Endothelial cell of umbilical vein (primary cell): ENCODE results near the gene TSPOAP1. TPM values are rescaled to one million over a fixed set of nuclear protein-coding genes. Genes with fewer than 3 reads are reported as not detected.
"Not testable (repeated sequence)": the region's sequence is repeated elsewhere in the genome, so short reads cannot be mapped to it uniquely, and the experiment has no call there.

ENCODE experiments used
- BruUV-seq: library from RNA; stranded (reverse); fragments of 400-500 nt; replicated peaks from 2 replicates; lab custom pipeline; 2021; lab: Mats Ljungman, UMichigan
- CTCF ChIA-PET: fragments of 300-600, 350-600 bp; sonication (Branson Sonifier 250); formaldehyde crosslinking; loops from one replicate; lab custom pipeline; 2021; ENCODE audit warnings: antibody characterized with exemption, inconsistent platforms; lab: Charles Lee
- POLR2A ChIA-PET: fragments of 300-600, 350-600 bp; sonication (Branson Sonifier 250); formaldehyde crosslinking; loops from one replicate; lab custom pipeline; 2021; ENCODE audit warnings: antibody characterized with exemption, inconsistent platforms; lab: Charles Lee
- DNase-seq: peaks from one replicate; pipeline ENCODE4 v3.0.0-alpha.2; 2011; ENCODE audit warnings: low read depth, low spot score
- FAIRE-seq: peaks from 2 replicates; lab custom pipeline; 2011; peaks lifted over from hg19 to GRCh38; lab: Jason Lieb, UNC
- H2AFZ ChIP-seq: 2 replicates; pipeline ENCODE4 v1.6.0; 2012; ENCODE audit warnings: low read depth, low read length, control low read depth, inconsistent platforms
- H3K27ac ChIP-seq: 2 replicates; pipeline ENCODE4 v1.5.1; 2011; ENCODE audit warnings: low read depth, mild to moderate bottlenecking, control low read depth, low read length, moderate library complexity; ENCODE audit not compliant: insufficient read depth
- H3K27me3 ChIP-seq, 2 experiments: 2 replicates each; pipeline versions ENCODE4 v1.6.0 to v1.6.1; 2011; ENCODE audit warnings: low read length in 2 of 2, mixed read lengths in 1 of 2; ENCODE audit not compliant: control insufficient read depth in 2 of 2, insufficient read depth in 2 of 2
- H3K36me3 ChIP-seq, 2 experiments: 2 replicates in 1 of 2; 3 replicates in 1 of 2; pipeline ENCODE4 v1.5.1; 2011; ENCODE audit warnings: low read length in 2 of 2, mild to moderate bottlenecking in 1 of 2, moderate library complexity in 1 of 2; ENCODE audit not compliant: control insufficient read depth in 2 of 2, insufficient read depth in 2 of 2; ENCODE audit errors: extremely low read depth in 1 of 2
- H3K4me1 ChIP-seq: 3 replicates; pipeline ENCODE4 v1.5.1; 2011; ENCODE audit warnings: mild to moderate bottlenecking, low read length; ENCODE audit not compliant: control insufficient read depth, insufficient read depth; ENCODE audit errors: extremely low read depth
- H3K4me2 ChIP-seq: 2 replicates; pipeline ENCODE4 v1.6.1; 2011; ENCODE audit warnings: low read length, control low read depth, mixed read lengths; ENCODE audit not compliant: insufficient read depth
- H3K4me3 ChIP-seq, 3 experiments: fragments of 200-600 bp in 1 of 3; sonication (generic), shearing (Covaris generic) in 1 of 3; replicated peaks in 1 of 3; 2 replicates each; pipeline ENCODE4 v1.5.1; 2011 to 2016; ENCODE audit warnings: control low read depth in 3 of 3, low read length in 3 of 3, mild to moderate bottlenecking in 2 of 3, inconsistent platforms in 1 of 3, low read depth in 1 of 3, moderate library complexity in 1 of 3; ENCODE audit not compliant: insufficient read depth in 1 of 3
- H3K79me2 ChIP-seq: 2 replicates; pipeline ENCODE4 v1.6.0; 2012; ENCODE audit warnings: low read length, inconsistent platforms; ENCODE audit not compliant: control insufficient read depth, insufficient read depth
- H3K9ac ChIP-seq: replicated peaks from 2 replicates; pipeline ENCODE3; 2011; ENCODE audit warnings: low read length, control low read depth; ENCODE audit not compliant: insufficient read depth; ENCODE audit errors: extremely low read depth
- H3K9me1 ChIP-seq: replicated peaks from 3 replicates; pipeline ENCODE4 v1.6.0; 2011; ENCODE audit warnings: mild to moderate bottlenecking, low read length; ENCODE audit not compliant: control insufficient read depth, insufficient read depth; ENCODE audit errors: extremely low read depth
- H3K9me3 ChIP-seq: replicated peaks from 2 replicates; pipeline ENCODE4 v1.5.1; 2012; ENCODE audit warnings: low read length, inconsistent platforms; ENCODE audit not compliant: control insufficient read depth, insufficient read depth
- H4K20me1 ChIP-seq: replicated peaks from 2 replicates; pipeline ENCODE3; 2011; ENCODE audit warnings: mild to moderate bottlenecking, low read length; ENCODE audit not compliant: control insufficient read depth, insufficient read depth; ENCODE audit errors: extremely low read depth
- CTCF ChIP-seq, 2 donors: IDR thresholded peaks; 1 replicate in 1 of 2; 2 replicates in 1 of 2; pipeline ENCODE4 v1.5.1; 2011; ENCODE audit warnings: low read length in 2 of 2, mild to moderate bottlenecking in 2 of 2, moderate library complexity in 2 of 2, control low read depth in 1 of 2, inconsistent platforms in 1 of 2, low read depth in 1 of 2; ENCODE audit not compliant: insufficient read depth in 1 of 2; ENCODE audit errors: extremely low read depth in 1 of 2
- EZH2 ChIP-seq: IDR thresholded peaks from 2 replicates; pipeline ENCODE4 v1.6.1; 2012; ENCODE audit warnings: borderline replicate concordance, low read depth, mild to moderate bottlenecking, moderate library complexity, low read length, inconsistent platforms; ENCODE audit not compliant: severe bottlenecking
- FOS ChIP-seq: IDR thresholded peaks from 2 replicates; pipeline ENCODE4 v1.6.1; 2011; ENCODE audit warnings: mild to moderate bottlenecking, low read length, moderate library complexity, borderline replicate concordance; ENCODE audit not compliant: insufficient read depth
- GATA2 ChIP-seq: IDR thresholded peaks from 2 replicates; pipeline ENCODE4 v1.7.0; 2011; ENCODE audit warnings: low read depth, mild to moderate bottlenecking, moderate library complexity, mixed read lengths, low read length; ENCODE audit not compliant: insufficient read length, insufficient read depth
- JUN ChIP-seq: IDR thresholded peaks from 2 replicates; pipeline ENCODE4 v1.6.1; 2011; ENCODE audit warnings: borderline replicate concordance, low read depth; ENCODE audit not compliant: insufficient read length, insufficient read depth
- MAX ChIP-seq: IDR thresholded peaks from 2 replicates; pipeline ENCODE4 v1.6.1; 2011; ENCODE audit not compliant: insufficient read depth, insufficient read length
- MYC ChIP-seq: IDR thresholded peaks from one replicate; pipeline ENCODE4 v1.6.1; 2011; ENCODE audit warnings: mild to moderate bottlenecking, low read depth, low read length
- POLR2A ChIP-seq: IDR thresholded peaks from 2 replicates; pipeline ENCODE4 v1.6.1; 2012; ENCODE audit warnings: low read depth, mild to moderate bottlenecking, control low read depth, low read length
- POLR2AphosphoS5 ChIP-seq: IDR thresholded peaks from 2 replicates; pipeline ENCODE4 v1.6.1; 2012; ENCODE audit warnings: low read depth, mild to moderate bottlenecking, control low read depth, low read length, moderate library complexity; ENCODE audit not compliant: insufficient read depth
- dilution Hi-C: fragments of 300-500 bp; cut with MboI; formaldehyde crosslinking; loops from one replicate; pipeline ENCODE4 v1.15.0; 2019; ENCODE audit warnings: low sequenced_read_pairs; ENCODE audit not compliant: extremely low pct_ligation_motif_present
- intact Hi-C: fragments of 100-400 bp; cut with micrococcal nuclease; formaldehyde crosslinking; loops from one replicate; pipeline ENCODE4 v1.10.0; 2022
- polyA plus RNA-seq, 4 experiments: library from polyadenylated mRNA; depleted of rRNA in 3 of 4; stranded (reverse) in 3 of 4; unstranded in 1 of 4; fragments of >200 nt; gene quantifications; 2 replicates each; pipeline versions ENCODE4 v1.2.1 to v1.2.3, GENCODE V29; 2011 to 2012; ENCODE audit warnings: missing spikeins in 1 of 4
- total RNA-seq: library from RNA; stranded (reverse); gene quantifications from 2 replicates; pipeline ENCODE4 v1.2.3, GENCODE V29; 2021

The TSPOAP1 gene
- total and polyA plus RNA-seq, 2 donors (not counting 3 experiments of a cell fraction or from before 2014, with no cell fraction given), result not detected

GRCh38 chr17:58341861-58342475 is 13.4 kb upstream of the TSPOAP1 start:
- FAIRE-seq, result no peak
- dilution Hi-C loops, result no loop called here
- no peaks in the 10 kb centered on the region for H3K79me2 ChIP-seq

GRCh38 chr17:58341136-58341860 is 12.7 kb upstream of the TSPOAP1 start:
- BruUV-seq, H3K27me3 ChIP-seq, H3K4me2 ChIP-seq, H3K9me3 ChIP-seq, FAIRE-seq, H3K79me2 ChIP-seq, H3K4me1 ChIP-seq, intact Hi-C loops, H3K9ac ChIP-seq, H3K4me3 ChIP-seq, H3K27ac ChIP-seq, dilution Hi-C loops, H2AFZ ChIP-seq, H3K9me1 ChIP-seq, H4K20me1 ChIP-seq, DNase-seq: not testable (repeated sequence)
- ChIA-PET POLR2A (interaction anchor here (3.2 kb wide), 1 partner anchor 11 kb away, joined by 12 read pairs; the partner anchor contains the start of gene SUPT4H1), CTCF (interaction anchor here (1.8 kb wide), 1 partner anchor 11 kb away, joined by 6 read pairs; the partner anchor contains the start of gene SUPT4H1)
- peaks cover 9 to 13% of the 10 kb centered on the region in 2 experiments for H3K36me3 ChIP-seq

More at GRCh38 chr17:58341861-58342475, 13.4 kb upstream of the TSPOAP1 start:
- Histone ChIP-seq H3K9me1 (no peaks in the 10 kb centered on the region), H3K4me1 (peaks cover 4% of the 10 kb centered on the region), H3K9me3 (no peaks in the 10 kb centered on the region), H3K36me3 (peaks cover 9 to 16% of the 10 kb centered on the region in 2 experiments), H3K4me2 (no peak overlapping the region), H3K27me3 (no peaks in the 10 kb centered on the region), H2AFZ (no peak overlapping the region), H4K20me1 (no peaks in the 10 kb centered on the region), H3K27ac (no peak overlapping the region), H3K4me3 (no peak overlapping the region), H3K9ac (no peak overlapping the region)
- ChIA-PET CTCF (interaction anchor here (1.8 kb wide), 1 partner anchor 10 kb away, joined by 6 read pairs; the partner anchor contains the start of gene SUPT4H1), POLR2A (no interaction called here)
- TF ChIP-seq FOS, result no peak
- TF ChIP-seq CTCF (IDR thresholded peaks at IDR 0.05; ENCODE audit: extremely low read depth in 1 of 2, insufficient read depth in 1 of 2, low read depth in 1 of 2, low read length in 2 of 2), result no peak
- no peak for TF ChIP-seq MAX
- no peak for TF ChIP-seq POLR2AphosphoS5
- TF ChIP-seq POLR2A, result no peak
- no peak for TF ChIP-seq EZH2
- TF ChIP-seq GATA2, result no peak
- TF ChIP-seq MYC, result no peak
- TF ChIP-seq JUN, result no peak
- no peak for DNase-seq
- intact Hi-C loops, result no loop called here
- no TSS peak for BruUV-seq
